ENCODE results near the gene SORCS2. TPM values are rescaled to one million over a fixed set of nuclear protein-coding genes. Genes with fewer than 3 reads are reported as not detected.

SORCS2 gene
- total RNA-seq, 1 experiment from 2014 or later: not detected

- no peak overlapping the region for H3K4me3 Mint-ChIP-seq (ENCODE audit: low read depth, unreplicated experiment)
- no peaks in the 10 kb centered on the region for H3K4me1 Mint-ChIP-seq (ENCODE audit: low read depth, unreplicated experiment)
- no peaks in the 10 kb centered on the region for H3K36me3 Mint-ChIP-seq (ENCODE audit: insufficient read depth, unreplicated experiment)
- no peak overlapping the region for H3K27ac Mint-ChIP-seq (ENCODE audit: unreplicated experiment)
- H3K9me3 Mint-ChIP-seq (ENCODE audit: low read depth, unreplicated experiment): no peaks in the 10 kb centered on the region
- no peak for TF ChIP-seq CTCF (IDR thresholded peaks at IDR 0.05; ENCODE audit: unreplicated experiment)
- BruUV-seq (replicated peaks): no TSS peak
- intact Hi-C loops (cut with micrococcal nuclease; ENCODE audit: unreplicated experiment): no loop called here
- DNase-seq: no peak
- peaks cover 86% of the 10 kb centered on the region for H3K27me3 Mint-ChIP-seq (ENCODE audit: unreplicated experiment)
- CTCF ChIA-PET: interaction anchor here (0.7 kb wide), 1 partner anchor 280 kb away, joined by 3 read pairs; no protein-coding TSS in a partner anchor
Observed at GRCh38 chr4:7330031-7330596, 137.8 kb downstream of the SORCS2 start.

GRCh38 chr4:7330811-7331681, 138.7 kb downstream of the SORCS2 start:
- H3K4me3 Mint-ChIP-seq (ENCODE audit: low read depth, unreplicated experiment): no peak overlapping the region
- no peak overlapping the region for H3K27ac Mint-ChIP-seq (ENCODE audit: unreplicated experiment)
- CTCF ChIA-PET: interaction anchor here (0.6 kb wide), 1 partner anchor 1700 kb away, joined by 3 read pairs; no protein-coding TSS in a partner anchor
- no peaks in the 10 kb centered on the region for H3K36me3 Mint-ChIP-seq (ENCODE audit: insufficient read depth, unreplicated experiment)
- H3K4me1 Mint-ChIP-seq (ENCODE audit: low read depth, unreplicated experiment): no peaks in the 10 kb centered on the region
- no TSS peak for BruUV-seq (replicated peaks)
- intact Hi-C loops (cut with micrococcal nuclease; ENCODE audit: unreplicated experiment): no loop called here
- DNase-seq: no peak
- no peaks in the 10 kb centered on the region for H3K9me3 Mint-ChIP-seq (ENCODE audit: low read depth, unreplicated experiment)
- no peak for TF ChIP-seq CTCF (IDR thresholded peaks at IDR 0.05; ENCODE audit: unreplicated experiment)
- peaks cover 84% of the 10 kb centered on the region for H3K27me3 Mint-ChIP-seq (ENCODE audit: unreplicated experiment)

GRCh38 chr4:7331682-7332000, 139.3 kb downstream of the SORCS2 start:
- no peak overlapping the region for H3K27ac Mint-ChIP-seq (ENCODE audit: unreplicated experiment)
- H3K36me3 Mint-ChIP-seq (ENCODE audit: insufficient read depth, unreplicated experiment): no peaks in the 10 kb centered on the region
- CTCF ChIA-PET: interaction anchor here (0.6 kb wide), 1 partner anchor 1701 kb away, joined by 3 read pairs; no protein-coding TSS in a partner anchor
- intact Hi-C loops (cut with micrococcal nuclease; ENCODE audit: unreplicated experiment): no loop called here
- no TSS peak for BruUV-seq (replicated peaks)
- DNase-seq: no peak
- H3K4me3 Mint-ChIP-seq (ENCODE audit: low read depth, unreplicated experiment): no peak overlapping the region
- no peak for TF ChIP-seq CTCF (IDR thresholded peaks at IDR 0.05; ENCODE audit: unreplicated experiment)
- no peaks in the 10 kb centered on the region for H3K4me1 Mint-ChIP-seq (ENCODE audit: low read depth, unreplicated experiment)
- peaks cover 78% of the 10 kb centered on the region for H3K27me3 Mint-ChIP-seq (ENCODE audit: unreplicated experiment)
- no peaks in the 10 kb centered on the region for H3K9me3 Mint-ChIP-seq (ENCODE audit: low read depth, unreplicated experiment)

GRCh38 chr4:7332216-7333023, 140.1 kb downstream of the SORCS2 start:
- no peak for TF ChIP-seq CTCF (IDR thresholded peaks at IDR 0.05; ENCODE audit: unreplicated experiment)
- peaks cover 78% of the 10 kb centered on the region for H3K27me3 Mint-ChIP-seq (ENCODE audit: unreplicated experiment)
- H3K36me3 Mint-ChIP-seq (ENCODE audit: insufficient read depth, unreplicated experiment): no peaks in the 10 kb centered on the region
- no peak overlapping the region for H3K27ac Mint-ChIP-seq (ENCODE audit: unreplicated experiment)
- intact Hi-C loops (cut with micrococcal nuclease; ENCODE audit: unreplicated experiment): no loop called here
- no peak overlapping the region for H3K4me3 Mint-ChIP-seq (ENCODE audit: low read depth, unreplicated experiment)
- CTCF ChIA-PET: no interaction called here
- no TSS peak for BruUV-seq (replicated peaks)
- DNase-seq: no peak
- H3K9me3 Mint-ChIP-seq (ENCODE audit: low read depth, unreplicated experiment): no peaks in the 10 kb centered on the region
- no peaks in the 10 kb centered on the region for H3K4me1 Mint-ChIP-seq (ENCODE audit: low read depth, unreplicated experiment)
